Left renal cortex interstitium (tissue), 4 donors: ENCODE results near the gene NFE2L1. TPM values are rescaled to one million over a fixed set of nuclear protein-coding genes. Genes with fewer than 3 reads are reported as not detected.

Experiments
- DNase-seq, 4 donors: peaks; one replicate each; pipeline ENCODE4 v3.0.0-alpha.2; 2013; ENCODE audit warnings: low read depth in 4 of 4, low spot score in 2 of 4, missing footprints in 1 of 4
- polyA plus RNA-seq, 4 donors: library from polyadenylated mRNA; unstranded; fragments of 120-200 nt; gene quantifications; one replicate each; pipeline ENCODE4 v1.2.1, GENCODE V29; 2013; ENCODE audit not compliant: insufficient read length in 4 of 4

NFE2L1 gene
- polyA plus RNA-seq, 4 donors: 205 to 268 (median 232) TPM

DNA sequence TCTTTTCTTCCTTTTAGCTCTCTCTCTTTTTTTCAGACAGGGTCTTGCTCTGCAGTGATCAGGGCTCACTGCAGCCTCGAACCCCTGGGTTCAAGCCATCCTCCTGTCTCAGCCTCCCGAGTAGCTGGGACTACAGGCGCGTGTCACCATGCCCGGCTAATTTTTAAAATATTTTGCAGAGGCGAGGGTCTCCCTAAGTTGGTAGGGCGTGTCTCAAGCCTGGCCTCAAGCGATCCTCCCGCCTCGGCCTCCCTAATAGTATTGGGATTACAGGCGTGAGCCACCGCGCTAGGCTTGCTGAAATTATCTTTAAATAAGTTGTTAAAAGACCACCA lies 58.6 kb downstream of the NFE2L1 start:
- no peak for DNase-seq

GRCh38 chr17:48107137-48108055 lies 59.2 kb downstream of the NFE2L1 start, which contains the start of gene SNX11:
Gene SNX11, plus strand, starts transcription at chr17:48107766. Its CDS starts 4,278 bp downstream, at chr17:48112044.
- peak; percentile 70 to 87 (median 84) for DNase-seq

DNA sequence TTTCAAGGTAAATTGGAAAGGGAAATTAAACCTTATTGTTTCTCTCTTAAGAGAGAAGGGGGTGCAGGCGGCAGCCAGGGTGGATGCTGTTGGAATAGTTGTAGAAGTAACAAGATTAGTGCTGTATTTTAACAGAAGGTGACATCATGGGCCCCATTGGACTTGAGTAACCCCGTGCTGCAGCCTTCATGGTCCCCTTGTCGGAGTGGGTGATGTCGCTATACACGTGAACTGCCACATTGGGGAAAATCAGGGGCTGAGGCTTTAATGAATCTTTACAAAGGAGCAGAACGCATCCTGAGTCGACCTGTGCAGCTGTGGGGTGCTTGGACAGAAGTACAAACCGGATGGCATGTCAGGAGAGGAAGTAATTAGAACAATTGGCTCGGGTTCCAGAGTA lies 62.6 kb downstream of the NFE2L1 start:
- DNase-seq: no peak

Other genes starting within 250 kb of the NFE2L1 start
- 10 to 100 TPM; 10.9 to 17.3 (median 14.0) TPM for gene OSBPL7, start 226.6 kb upstream of the NFE2L1 start, polyA plus RNA-seq
- 10 to 100 TPM; 52.1 to 55.6 (median 53.4) TPM for gene MRPL10, start 216.8 kb upstream of the NFE2L1 start, polyA plus RNA-seq
- 1 to 10 TPM; 1.7 to 3.7 (median 2.7) TPM for gene LRRC46, start 216.7 kb upstream of the NFE2L1 start, polyA plus RNA-seq
- gene SCRN2, start 207.1 kb upstream of the NFE2L1 start, polyA plus RNA-seq: 10 to 100 TPM; 48.7 to 82.3 (median 56.0) TPM
- 1 to 10 TPM; 2.3 to 3.8 (median 3.0) TPM for gene SP6, start 197.2 kb upstream of the NFE2L1 start, polyA plus RNA-seq
- 10 to 100 TPM; 21.6 to 26.2 (median 24.3) TPM for gene SP2, start 152.1 kb upstream of the NFE2L1 start, polyA plus RNA-seq
- gene PNPO, start 106.8 kb upstream of the NFE2L1 start, polyA plus RNA-seq: 10 to 100 TPM; 21.0 to 22.6 (median 21.6) TPM
- gene PRR15L, start 90.5 kb upstream of the NFE2L1 start, polyA plus RNA-seq: 10 to 100 TPM; 15.8 to 26.7 (median 23.0) TPM
- 100 to 1,000 TPM; 120 to 197 (median 146) TPM for gene CDK5RAP3, start 77.2 kb upstream of the NFE2L1 start, polyA plus RNA-seq
- gene COPZ2, start 10.6 kb upstream of the NFE2L1 start, polyA plus RNA-seq: 10 to 100 TPM; 13.7 to 24.0 (median 20.6) TPM
- 100 to 1,000 TPM; 158 to 195 (median 184) TPM for gene CBX1, start 53.1 kb downstream of the NFE2L1 start, polyA plus RNA-seq
- gene SNX11, start 59.4 kb downstream of the NFE2L1 start, polyA plus RNA-seq: 10 to 100 TPM; 16.4 to 21.2 (median 18.0) TPM